ENCODE measurements around the gene SMAD3.

DNA sequence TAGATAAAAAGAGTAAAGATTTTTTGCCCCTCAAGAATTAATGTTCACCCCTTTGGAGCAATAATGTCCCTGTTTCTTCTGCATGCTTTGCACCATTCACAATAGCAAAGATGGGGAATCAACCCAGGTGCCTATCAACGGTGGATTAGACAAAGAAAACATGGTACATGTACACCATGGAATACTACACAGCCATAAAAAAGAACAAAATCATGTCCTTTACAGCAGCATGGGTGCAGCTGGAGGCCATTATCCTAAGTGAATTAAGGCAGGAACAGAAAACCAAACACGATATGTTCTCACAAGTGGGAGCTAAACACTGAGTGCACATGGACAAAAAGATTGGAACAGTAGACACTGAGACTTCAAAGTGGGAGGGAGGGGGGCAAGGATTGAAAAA lies 153.9 kb downstream of the SMAD3 start:
- TF ChIP-seq, protein P1, sequence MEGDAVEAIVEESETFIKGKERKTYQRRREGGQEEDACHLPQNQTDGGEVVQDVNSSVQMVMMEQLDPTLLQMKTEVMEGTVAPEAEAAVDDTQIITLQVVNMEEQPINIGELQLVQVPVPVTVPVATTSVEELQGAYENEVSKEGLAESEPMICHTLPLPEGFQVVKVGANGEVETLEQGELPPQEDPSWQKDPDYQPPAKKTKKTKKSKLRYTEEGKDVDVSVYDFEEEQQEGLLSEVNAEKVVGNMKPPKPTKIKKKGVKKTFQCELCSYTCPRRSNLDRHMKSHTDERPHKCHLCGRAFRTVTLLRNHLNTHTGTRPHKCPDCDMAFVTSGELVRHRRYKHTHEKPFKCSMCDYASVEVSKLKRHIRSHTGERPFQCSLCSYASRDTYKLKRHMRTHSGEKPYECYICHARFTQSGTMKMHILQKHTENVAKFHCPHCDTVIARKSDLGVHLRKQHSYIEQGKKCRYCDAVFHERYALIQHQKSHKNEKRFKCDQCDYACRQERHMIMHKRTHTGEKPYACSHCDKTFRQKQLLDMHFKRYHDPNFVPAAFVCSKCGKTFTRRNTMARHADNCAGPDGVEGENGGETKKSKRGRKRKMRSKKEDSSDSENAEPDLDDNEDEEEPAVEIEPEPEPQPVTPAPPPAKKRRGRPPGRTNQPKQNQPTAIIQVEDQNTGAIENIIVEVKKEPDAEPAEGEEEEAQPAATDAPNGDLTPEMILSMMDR (IDR thresholded peaks at IDR 0.05) = no peak
- TF ChIP-seq EZH2 (IDR thresholded peaks at IDR 0.05; ENCODE audit: borderline replicate concordance, insufficient read depth, low read depth, low read length, poor library complexity, severe bottlenecking) = no peak
